GM23338 (cell line): Measurements from ENCODE around the gene FKBP2. TPM values are rescaled to one million over a fixed set of nuclear protein-coding genes. Genes with fewer than 3 reads are reported as not detected.

ENCODE experiments used
- ATAC-seq: fragments of 200-7000 bp; cut with Tn5 transposase; 3 replicates; pipeline ENCODE4 v1.9.1; 2020
- DNase-seq: peaks from one replicate; pipeline ENCODE4 v3.0.0-alpha.2; 2015; ENCODE audit warnings: low spot score
- H2AFZ ChIP-seq: fragments of 200-600 bp; sonication (generic); 2 replicates; pipeline ENCODE4 v1.8.0; 2016; ENCODE audit warnings: antibody characterized with exemption, mild to moderate bottlenecking, moderate library complexity
- H3F3A ChIP-seq: fragments of 200-600 bp; sonication (generic); replicated peaks from 2 replicates; pipeline ENCODE4 v1.8.0; 2017; ENCODE audit warnings: antibody characterized with exemption, mixed run types, low read depth
- H3K27ac ChIP-seq: fragments of 200-600 bp; sonication (generic); 2 replicates; pipeline ENCODE4 v1.6.1; 2016; ENCODE audit warnings: low read depth
- H3K27me3 ChIP-seq: fragments of 200-600 bp; sonication (generic); 2 replicates; pipeline ENCODE4 v1.8.0; 2016; ENCODE audit warnings: mild to moderate bottlenecking, mixed run types, moderate library complexity; ENCODE audit not compliant: insufficient read depth
- H3K36me3 ChIP-seq: fragments of 200-600 bp; sonication (generic); 2 replicates; pipeline ENCODE4 v1.8.0; 2016; ENCODE audit warnings: mild to moderate bottlenecking; ENCODE audit not compliant: insufficient read depth
- H3K4me1 ChIP-seq: fragments of 200-600 bp; sonication (generic); 2 replicates; pipeline ENCODE4 v1.8.0; 2016; ENCODE audit warnings: mild to moderate bottlenecking, moderate library complexity; ENCODE audit not compliant: insufficient read depth
- H3K4me2 ChIP-seq: fragments of 200-600 bp; sonication (generic); 2 replicates; pipeline ENCODE4 v1.7.1; 2017; ENCODE audit warnings: mixed run types
- H3K4me3 ChIP-seq: fragments of 200-600 bp; sonication (generic); 2 replicates; pipeline ENCODE4 v1.6.1; 2016; ENCODE audit warnings: mixed run types
- H3K79me2 ChIP-seq: fragments of 200-600 bp; sonication (generic); replicated peaks from 2 replicates; pipeline ENCODE4 v1.8.0; 2017; ENCODE audit warnings: mild to moderate bottlenecking; ENCODE audit not compliant: insufficient read depth
- H3K9me2 ChIP-seq: fragments of 200-600 bp; sonication (generic); 2 replicates; pipeline ENCODE4 v1.8.0; 2017; ENCODE audit not compliant: insufficient read depth
- H4K20me1 ChIP-seq: fragments of 200-600 bp; sonication (generic); replicated peaks from 2 replicates; pipeline ENCODE4 v1.8.0; 2017; ENCODE audit warnings: mild to moderate bottlenecking; ENCODE audit not compliant: insufficient read depth
- H3K27ac Mint-ChIP-seq: 2 replicates; pipeline ENCODE4 v1.8.0; 2020; ENCODE audit warnings: inconsistent platforms, mild to moderate bottlenecking, moderate library complexity, mixed read lengths
- H3K27me3 Mint-ChIP-seq: 3 replicates; pipeline ENCODE4 v1.8.0; 2022; ENCODE audit warnings: low read depth, mild to moderate bottlenecking, moderate library complexity, mixed read lengths, inconsistent platforms; ENCODE audit not compliant: insufficient read depth, poor library complexity
- H3K36me3 Mint-ChIP-seq: 3 replicates; pipeline ENCODE4 v1.8.0; 2021; ENCODE audit warnings: low read depth, mild to moderate bottlenecking, inconsistent platforms, moderate library complexity, mixed read lengths
- H3K4me1 Mint-ChIP-seq: 3 replicates; pipeline ENCODE4 v1.8.0; 2020; ENCODE audit warnings: mild to moderate bottlenecking, inconsistent platforms, mixed read lengths
- H3K4me3 Mint-ChIP-seq: 3 replicates; pipeline ENCODE4 v1.8.0; 2021; ENCODE audit warnings: moderate library complexity, mild to moderate bottlenecking, inconsistent platforms, mixed read lengths
- H3K9me3 Mint-ChIP-seq: 3 replicates; pipeline ENCODE4 v1.8.0; 2020; ENCODE audit warnings: moderate library complexity, mild to moderate bottlenecking, inconsistent platforms, mixed read lengths
- CREB1 ChIP-seq: fragments of 250-450 bp; sonication (Bioruptor Pico); IDR thresholded peaks from 2 replicates; pipeline ENCODE4 v1.5.0; 2020; ENCODE audit warnings: low read depth, mild to moderate bottlenecking, moderate library complexity
- CTCF ChIP-seq, 2 experiments: fragments of 200-600 bp in 1 of 2; sonication (generic) in 1 of 2; conservative IDR thresholded peaks; 2 replicates each; pipeline versions ENCODE4 v1.5.1 to v1.6.1; 2016 to 2017; ENCODE audit warnings: antibody characterized with exemption in 2 of 2, low read depth in 2 of 2, mild to moderate bottlenecking in 2 of 2, moderate library complexity in 1 of 2
- ETS1 ChIP-seq: IDR thresholded peaks from 2 replicates; pipeline ENCODE4 v1.6.1; 2016; ENCODE audit warnings: antibody characterized with exemption
- EZH2 ChIP-seq: fragments of 200-600 bp; sonication (generic); IDR thresholded peaks from one replicate; pipeline ENCODE4 v1.8.0; 2017; ENCODE audit warnings: antibody characterized with exemption, mild to moderate bottlenecking, low read depth; ENCODE audit not compliant: unreplicated experiment
- EZH2phosphoT487 ChIP-seq: fragments of 200-600 bp; sonication (generic); IDR thresholded peaks from one replicate; pipeline ENCODE4 v1.8.1; 2018; ENCODE audit warnings: antibody characterized with exemption; ENCODE audit not compliant: unreplicated experiment
- JUNB ChIP-seq: IDR thresholded peaks from one replicate; pipeline ENCODE4 v1.6.1; 2016; ENCODE audit warnings: antibody characterized with exemption; ENCODE audit not compliant: unreplicated experiment
- NANOG ChIP-seq: IDR thresholded peaks from 2 replicates; pipeline ENCODE4 v1.6.1; 2016; ENCODE audit warnings: antibody characterized with exemption, borderline replicate concordance
- POLR2AphosphoS5 ChIP-seq: IDR thresholded peaks from 2 replicates; pipeline ENCODE4 v1.6.1; 2016; ENCODE audit warnings: antibody characterized with exemption, low read depth
- REST ChIP-seq: IDR thresholded peaks from one replicate; pipeline ENCODE4 v1.6.1; 2018; ENCODE audit warnings: antibody characterized with exemption; ENCODE audit not compliant: unreplicated experiment
- STAT1 ChIP-seq: IDR thresholded peaks from one replicate; pipeline ENCODE4 v1.6.1; 2016; ENCODE audit warnings: antibody characterized with exemption; ENCODE audit not compliant: unreplicated experiment
- ZNF114 ChIP-seq: fragments of 250-450 bp; sonication (Bioruptor Pico); IDR thresholded peaks from 2 replicates; pipeline ENCODE4 v1.5.0; 2020; ENCODE audit warnings: mild to moderate bottlenecking, moderate library complexity
- ZNF331 ChIP-seq: fragments of 250-450 bp; sonication (Bioruptor Pico); IDR thresholded peaks from 2 replicates; pipeline ENCODE4 v1.5.0; 2020; ENCODE audit warnings: low read depth, mild to moderate bottlenecking, moderate library complexity
- ZNF462 ChIP-seq: fragments of 250-450 bp; sonication (Bioruptor Pico); IDR thresholded peaks from 2 replicates; pipeline ENCODE4 v1.5.0; 2020; ENCODE audit warnings: mild to moderate bottlenecking, moderate library complexity
- polyA plus RNA-seq: library from polyadenylated mRNA; unstranded; fragments of >200 nt; fragmentation: Nextera tagmentation; extraction: Ambion mirVana; gene quantifications from 2 replicates; pipeline ENCODE4 v1.2.1, GENCODE V29; 2016
- total RNA-seq: library from RNA; depleted of rRNA; stranded (reverse); fragments of >200 nt; shearing (Covaris generic); gene quantifications from 2 replicates; pipeline ENCODE4 v1.2.3, GENCODE V29; 2014

The FKBP2 gene
- total and polyA plus RNA-seq, 2 experiments from 2014 or later = 31.4 to 201 TPM

DNA sequence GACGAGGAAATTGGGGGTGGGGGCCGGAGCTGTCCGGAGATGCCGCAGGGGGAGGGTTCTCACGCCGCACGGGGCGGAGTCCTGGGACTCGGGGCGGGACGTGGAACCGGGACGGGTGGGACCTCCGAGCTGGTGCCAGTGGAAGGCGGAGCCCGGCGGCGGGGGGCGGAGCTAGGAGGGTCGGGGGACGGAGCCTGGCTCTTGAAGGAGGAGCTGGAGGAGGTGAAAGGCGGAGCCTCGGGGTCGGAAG is 271 bp downstream of the FKBP2 start:
- no peak overlapping the region; the same call in 1 of the 2 replicates for H2AFZ ChIP-seq
- H3K36me3 ChIP-seq = no peaks in the 10 kb centered on the region
- peak overlapping the region; percentile 94; the same call in 1 of the 2 replicates for H3K27ac ChIP-seq
- no peaks in the 10 kb centered on the region for H3K9me3 Mint-ChIP-seq
- TF ChIP-seq ETS1 (no peak), STAT1 (no peak), EZH2phosphoT487 (no peak), CTCF (conservative IDR thresholded peaks at IDR 0.05; ENCODE audit: low read depth in 2 of 2) (no peak), POLR2AphosphoS5 (no peak), NANOG (no peak), ZNF114 (CRISPR knock-in tag) (no peak), ZNF331 (CRISPR knock-in tag) (no peak), EZH2 (no peak), ZNF462 (no peak), REST (no peak), CREB1 (CRISPR knock-in tag) (no peak), JUNB (no peak)
- peak overlapping the region; percentile 96 for H3K4me2 ChIP-seq
- DNase-seq (no peak), ATAC-seq (peak; percentile 62)
- H3K4me3 Mint-ChIP-seq = peak overlapping the region; percentile 93
- H3K4me1 ChIP-seq = peaks cover 17% of the 10 kb centered on the region; the same call in 1 of the 2 replicates
- peaks cover 24% of the 10 kb centered on the region for H3K36me3 Mint-ChIP-seq
- peaks cover 27% of the 10 kb centered on the region for H3K4me1 Mint-ChIP-seq
- H3K27ac Mint-ChIP-seq = peak overlapping the region; percentile 98
- peaks cover 25% of the 10 kb centered on the region for H3K79me2 ChIP-seq
- H3F3A ChIP-seq = peaks cover 28% of the 10 kb centered on the region
- H3K4me3 ChIP-seq = peak overlapping the region; percentile 97
- H3K27me3 ChIP-seq = no peaks in the 10 kb centered on the region
- no peaks in the 10 kb centered on the region for H3K9me2 ChIP-seq
- H3K27me3 Mint-ChIP-seq = peaks cover 30% of the 10 kb centered on the region
- H4K20me1 ChIP-seq = no peaks in the 10 kb centered on the region; the same call in 1 of the 2 replicates
